ENCODE measurements around the gene SULT1A1. TPM values are rescaled to one million over a fixed set of nuclear protein-coding genes. Genes with fewer than 3 reads are reported as not detected.

SULT1A1 gene
- total RNA-seq, 1 experiment from 2014 or later: 3.2 TPM

- ATAC-seq: no peak
- Mint-ChIP-seq H3K27ac (no peak overlapping the region), H3K9me3 (no peaks in the 10 kb centered on the region), H3K27me3 (ENCODE audit: low read depth) (no peaks in the 10 kb centered on the region), H3K36me3 (peaks cover 11% of the 10 kb centered on the region), H3K4me1 (no peaks in the 10 kb centered on the region), H3K4me3 (no peak overlapping the region)
- CTCF ChIA-PET: no interaction called here
- POLR2A ChIA-PET: no interaction called here
- no peak for DNase-seq (ENCODE audit: low spot score)
- no peak for TF ChIP-seq SMAD3 (CRISPR knock-in tag; IDR thresholded peaks at IDR 0.05; ENCODE audit: borderline replicate concordance)
- TF ChIP-seq, protein P1, sequence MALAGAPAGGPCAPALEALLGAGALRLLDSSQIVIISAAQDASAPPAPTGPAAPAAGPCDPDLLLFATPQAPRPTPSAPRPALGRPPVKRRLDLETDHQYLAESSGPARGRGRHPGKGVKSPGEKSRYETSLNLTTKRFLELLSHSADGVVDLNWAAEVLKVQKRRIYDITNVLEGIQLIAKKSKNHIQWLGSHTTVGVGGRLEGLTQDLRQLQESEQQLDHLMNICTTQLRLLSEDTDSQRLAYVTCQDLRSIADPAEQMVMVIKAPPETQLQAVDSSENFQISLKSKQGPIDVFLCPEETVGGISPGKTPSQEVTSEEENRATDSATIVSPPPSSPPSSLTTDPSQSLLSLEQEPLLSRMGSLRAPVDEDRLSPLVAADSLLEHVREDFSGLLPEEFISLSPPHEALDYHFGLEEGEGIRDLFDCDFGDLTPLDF (CRISPR knock-in tag; IDR thresholded peaks at IDR 0.05): no peak
- no peak for TF ChIP-seq ARID4B (CRISPR knock-in tag; IDR thresholded peaks at IDR 0.05; ENCODE audit: borderline replicate concordance)
- TF ChIP-seq, protein P2, sequence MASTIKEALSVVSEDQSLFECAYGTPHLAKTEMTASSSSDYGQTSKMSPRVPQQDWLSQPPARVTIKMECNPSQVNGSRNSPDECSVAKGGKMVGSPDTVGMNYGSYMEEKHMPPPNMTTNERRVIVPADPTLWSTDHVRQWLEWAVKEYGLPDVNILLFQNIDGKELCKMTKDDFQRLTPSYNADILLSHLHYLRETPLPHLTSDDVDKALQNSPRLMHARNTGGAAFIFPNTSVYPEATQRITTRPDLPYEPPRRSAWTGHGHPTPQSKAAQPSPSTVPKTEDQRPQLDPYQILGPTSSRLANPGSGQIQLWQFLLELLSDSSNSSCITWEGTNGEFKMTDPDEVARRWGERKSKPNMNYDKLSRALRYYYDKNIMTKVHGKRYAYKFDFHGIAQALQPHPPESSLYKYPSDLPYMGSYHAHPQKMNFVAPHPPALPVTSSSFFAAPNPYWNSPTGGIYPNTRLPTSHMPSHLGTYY (CRISPR knock-in tag; IDR thresholded peaks at IDR 0.05): no peak
- TF ChIP-seq ATF2 (CRISPR knock-in tag; IDR thresholded peaks at IDR 0.05; ENCODE audit: borderline replicate concordance, low read depth): no peak
- TF ChIP-seq AR (CRISPR knock-in tag; IDR thresholded peaks at IDR 0.05): no peak
- TF ChIP-seq, protein P3, sequence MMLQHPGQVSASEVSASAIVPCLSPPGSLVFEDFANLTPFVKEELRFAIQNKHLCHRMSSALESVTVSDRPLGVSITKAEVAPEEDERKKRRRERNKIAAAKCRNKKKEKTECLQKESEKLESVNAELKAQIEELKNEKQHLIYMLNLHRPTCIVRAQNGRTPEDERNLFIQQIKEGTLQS (CRISPR knock-in tag; conservative IDR thresholded peaks at IDR 0.05): no peak
- TF ChIP-seq ZNF232 (CRISPR knock-in tag; IDR thresholded peaks at IDR 0.05): no peak
- TF ChIP-seq, protein P4, sequence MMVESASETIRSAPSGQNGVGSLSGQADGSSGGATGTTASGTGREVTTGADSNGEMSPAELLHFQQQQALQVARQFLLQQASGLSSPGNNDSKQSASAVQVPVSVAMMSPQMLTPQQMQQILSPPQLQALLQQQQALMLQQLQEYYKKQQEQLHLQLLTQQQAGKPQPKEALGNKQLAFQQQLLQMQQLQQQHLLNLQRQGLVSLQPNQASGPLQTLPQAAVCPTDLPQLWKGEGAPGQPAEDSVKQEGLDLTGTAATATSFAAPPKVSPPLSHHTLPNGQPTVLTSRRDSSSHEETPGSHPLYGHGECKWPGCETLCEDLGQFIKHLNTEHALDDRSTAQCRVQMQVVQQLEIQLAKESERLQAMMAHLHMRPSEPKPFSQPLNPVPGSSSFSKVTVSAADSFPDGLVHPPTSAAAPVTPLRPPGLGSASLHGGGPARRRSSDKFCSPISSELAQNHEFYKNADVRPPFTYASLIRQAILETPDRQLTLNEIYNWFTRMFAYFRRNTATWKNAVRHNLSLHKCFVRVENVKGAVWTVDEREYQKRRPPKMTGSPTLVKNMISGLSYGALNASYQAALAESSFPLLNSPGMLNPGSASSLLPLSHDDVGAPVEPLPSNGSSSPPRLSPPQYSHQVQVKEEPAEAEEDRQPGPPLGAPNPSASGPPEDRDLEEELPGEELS (CRISPR knock-in tag; IDR thresholded peaks at IDR 0.05): no peak
- TF ChIP-seq TP53 (CRISPR knock-in tag; IDR thresholded peaks at IDR 0.05): no peak
- no peak for TF ChIP-seq ZNF512 (CRISPR knock-in tag; IDR thresholded peaks at IDR 0.05; ENCODE audit: borderline replicate concordance)
- no peak for TF ChIP-seq ZNF138 (CRISPR knock-in tag; conservative IDR thresholded peaks at IDR 0.05)
- no peak for TF ChIP-seq OVOL2 (CRISPR knock-in tag; IDR thresholded peaks at IDR 0.05; ENCODE audit: borderline replicate concordance)
- TF ChIP-seq ZNF532 (CRISPR knock-in tag; IDR thresholded peaks at IDR 0.05; ENCODE audit: borderline replicate concordance): no peak
- TF ChIP-seq RELA (CRISPR knock-in tag; IDR thresholded peaks at IDR 0.05; ENCODE audit: borderline replicate concordance): no peak
- no peak for TF ChIP-seq NR2C2 (CRISPR knock-in tag; IDR thresholded peaks at IDR 0.05)
Observed at GRCh38 chr16:28580726-28581315, 29.0 kb downstream of the SULT1A1 start.

Measured in WTC11 (cell line).